Middle frontal gyrus (tissue), 1 donor: ENCODE measurements around the gene WDR89.
"Not testable (repeated sequence)": the region's sequence is repeated elsewhere in the genome, so short reads cannot be mapped to it uniquely, and the experiment has no call there.

Experiments
- DNase-seq: peaks from one replicate; pipeline ENCODE4 v3.0.0-alpha.2; 2015; ENCODE audit warnings: low spot score; ENCODE audit errors: extremely low spot score

The WDR89 gene

GRCh38 chr14:63654346-63654745 lies 12.7 kb upstream of the WDR89 start:
- no peak for DNase-seq

- no peak for DNase-seq
These were observed 10.7 kb upstream of the WDR89 start for GRCh38 chr14:63652406-63652805.

GRCh38 chr14:63650256-63650952 lies 8.7 kb upstream of the WDR89 start:
- DNase-seq, result peak; percentile 31

- DNase-seq, result no peak
These were observed 6.2 kb upstream of the WDR89 start for GRCh38 chr14:63647696-63648410.

GRCh38 chr14:63644741-63645140 lies 3.1 kb upstream of the WDR89 start:
- no peak for DNase-seq

- no peak for DNase-seq
These were observed 1.1 kb upstream of the WDR89 start for GRCh38 chr14:63642656-63643382.

GRCh38 chr14:63642229-63642611 lies 549 bp upstream of the WDR89 start:
- peak; percentile 82 for DNase-seq

- DNase-seq, result no peak
These were observed 3.2 kb downstream of the WDR89 start for GRCh38 chr14:63638493-63638892.

GRCh38 chr14:63636094-63636635 lies 5.5 kb downstream of the WDR89 start:
- not testable (repeated sequence) for DNase-seq

- no peak for DNase-seq
These were observed 7.9 kb downstream of the WDR89 start for GRCh38 chr14:63633801-63634200.

GRCh38 chr14:63632932-63633514 lies 8.6 kb downstream of the WDR89 start:
- DNase-seq, result no peak

- DNase-seq, result no peak
These were observed 17.0 kb downstream of the WDR89 start for GRCh38 chr14:63624701-63625100.

- DNase-seq, result no peak
These were observed 17.5 kb downstream of the WDR89 start for GRCh38 chr14:63624203-63624602.

- not testable (repeated sequence) for DNase-seq
These were observed 19.7 kb downstream of the WDR89 start for GRCh38 chr14:63621975-63622374.

GRCh38 chr14:63616015-63616414 lies 25.7 kb downstream of the WDR89 start:
- DNase-seq, result no peak

- DNase-seq, result no peak
These were observed 26.9 kb downstream of the WDR89 start for GRCh38 chr14:63614679-63615363.

- no peak for DNase-seq
These were observed 30.6 kb downstream of the WDR89 start for GRCh38 chr14:63611078-63611477.

- no peak for DNase-seq
These were observed 36.6 kb downstream of the WDR89 start for GRCh38 chr14:63605041-63605532.

GRCh38 chr14:63604626-63605025 lies 37.0 kb downstream of the WDR89 start:
- DNase-seq, result no peak

GRCh38 chr14:63603749-63604277 lies 37.9 kb downstream of the WDR89 start:
- no peak for DNase-seq

GRCh38 chr14:63598807-63599206 lies 42.9 kb downstream of the WDR89 start:
- DNase-seq, result no peak
